Glomerular visceral epithelial cell (primary cell): ENCODE data around the gene THEM5.

Experiments used
- DNase-seq: peaks from one replicate; pipeline ENCODE4 v3.0.0-alpha.2; 2016; ENCODE audit errors: extremely low spot score

The THEM5 gene

DNA sequence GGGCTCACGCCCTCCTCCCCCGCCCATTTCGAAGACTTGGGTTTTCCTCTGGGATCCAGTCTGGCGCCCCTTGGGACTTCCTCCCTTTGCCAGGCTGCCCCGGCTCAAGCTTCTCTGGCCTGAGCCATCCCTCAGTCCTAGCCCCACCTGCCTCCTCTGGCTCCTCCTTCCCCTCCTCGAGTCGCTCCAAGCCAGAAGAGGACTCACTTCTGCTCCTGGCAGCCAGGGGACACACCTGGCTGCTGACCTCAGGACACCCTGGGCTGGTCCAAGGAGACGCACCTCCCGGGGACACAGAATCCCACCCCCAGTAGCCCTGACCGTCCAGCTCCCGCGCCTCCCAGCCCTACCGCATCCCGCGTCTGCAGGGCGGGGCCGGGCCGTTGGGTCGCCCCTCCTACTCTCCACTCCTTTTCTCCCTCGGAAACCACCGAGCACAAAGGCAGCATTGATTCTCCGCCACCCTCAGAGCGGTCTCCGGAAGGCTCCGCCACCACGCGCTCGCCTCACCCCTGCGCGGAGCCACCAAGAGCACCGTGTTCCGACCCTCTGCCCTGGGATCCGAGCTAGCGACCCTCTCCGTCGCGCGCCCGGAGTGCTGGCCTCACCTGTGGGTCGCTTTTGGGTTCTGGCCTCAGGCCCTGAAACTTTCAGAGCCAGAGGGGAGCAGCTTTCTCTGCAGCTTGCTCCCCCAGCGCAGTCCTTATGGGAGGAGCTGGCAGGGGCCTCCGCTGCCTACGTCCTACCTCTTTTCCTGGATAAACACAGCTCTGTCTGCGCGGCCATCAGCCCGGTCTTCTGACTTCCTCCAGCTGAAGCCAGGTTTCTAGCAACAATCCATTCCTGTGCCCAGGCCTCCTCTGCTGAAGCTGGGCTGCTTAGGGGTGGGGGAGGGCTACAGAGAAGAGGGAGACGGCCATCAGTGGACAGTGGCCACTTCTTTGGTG is 13.8 kb downstream of the THEM5 start, which contains the start of gene C2CD4D:
TSS of gene C2CD4D (minus strand) at position 364 of the 947 bp plus-strand sequence. CDS start 831 bp downstream, outside the sequence.
- DNase-seq: no peak

DNA sequence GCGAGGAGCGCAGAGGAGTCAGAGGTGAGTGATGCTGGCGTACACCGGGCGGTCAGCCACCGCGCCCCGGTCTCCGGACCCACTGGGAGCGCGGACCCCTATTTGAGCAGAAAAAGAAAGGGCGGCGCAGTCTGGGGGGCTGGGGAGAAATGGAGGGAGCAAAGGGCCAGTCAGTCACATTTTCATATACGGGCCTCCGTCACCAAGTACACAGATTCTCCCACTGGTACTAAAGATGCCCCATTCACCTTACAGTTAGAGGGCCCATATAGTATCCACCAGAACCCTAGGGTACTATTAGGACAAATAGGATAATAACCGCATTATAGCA is 14.5 kb downstream of the THEM5 start:
- DNase-seq: no peak

DNA sequence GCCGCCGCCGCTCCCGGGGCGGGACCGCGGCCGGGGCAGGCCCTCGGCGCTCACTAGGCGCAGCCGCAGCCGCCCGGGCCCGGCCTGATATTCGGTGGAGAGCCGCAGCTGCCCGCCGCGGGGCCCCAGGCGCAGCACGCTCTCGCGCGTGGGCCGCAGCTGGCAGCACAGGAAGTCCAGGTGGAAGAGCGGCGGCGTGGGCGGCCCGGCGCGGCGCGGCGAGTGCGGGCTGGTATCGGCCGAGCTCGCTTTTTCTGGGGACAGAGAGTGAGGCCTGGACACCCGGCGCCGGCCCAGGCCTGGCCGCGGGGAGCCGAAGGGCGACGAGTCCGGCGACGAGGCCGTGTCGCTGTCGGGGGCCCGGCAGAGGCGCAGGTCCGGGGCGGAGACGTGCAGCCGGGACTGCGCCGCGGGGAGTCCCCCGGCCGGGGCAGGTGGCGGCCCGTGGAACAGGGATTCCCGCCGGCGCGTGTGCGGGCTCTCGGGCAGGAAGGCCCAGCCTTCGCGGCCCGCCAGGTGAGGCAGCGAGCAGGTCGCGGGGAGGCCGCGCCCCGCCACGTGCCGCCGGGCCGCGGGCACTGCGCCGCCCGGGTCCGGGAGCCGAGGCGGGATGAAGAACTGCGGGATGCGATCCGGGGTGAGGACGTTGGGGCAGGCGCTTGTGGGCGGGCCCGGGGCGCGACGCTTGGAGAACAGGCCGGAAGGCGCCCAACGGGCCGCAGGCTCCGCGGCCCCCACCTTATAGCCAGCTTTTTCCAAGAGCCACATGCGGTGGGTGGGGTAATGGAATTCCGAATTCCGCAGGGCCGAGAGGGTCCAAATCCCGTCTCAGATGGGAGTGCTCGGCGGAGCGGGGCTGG is 15.1 kb downstream of the THEM5 start:
- no peak for DNase-seq

DNA sequence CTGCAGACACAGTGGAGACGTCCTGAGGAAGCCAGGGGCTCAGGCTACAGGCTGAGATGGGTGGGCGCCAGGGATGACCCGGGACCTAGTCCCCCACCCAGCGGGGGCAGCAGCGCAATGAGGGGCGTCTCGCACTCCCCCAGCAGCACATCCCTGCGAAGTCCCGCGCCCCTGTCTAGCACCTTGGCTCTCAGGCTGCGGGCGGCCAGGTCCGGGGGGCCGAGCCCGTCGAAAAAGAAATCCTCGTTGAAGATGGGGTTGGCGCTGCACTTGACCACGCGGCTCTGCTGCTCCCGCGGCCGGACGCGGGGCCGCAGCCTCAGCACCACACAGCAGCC is 15.7 kb downstream of the THEM5 start:
- no peak for DNase-seq

DNA sequence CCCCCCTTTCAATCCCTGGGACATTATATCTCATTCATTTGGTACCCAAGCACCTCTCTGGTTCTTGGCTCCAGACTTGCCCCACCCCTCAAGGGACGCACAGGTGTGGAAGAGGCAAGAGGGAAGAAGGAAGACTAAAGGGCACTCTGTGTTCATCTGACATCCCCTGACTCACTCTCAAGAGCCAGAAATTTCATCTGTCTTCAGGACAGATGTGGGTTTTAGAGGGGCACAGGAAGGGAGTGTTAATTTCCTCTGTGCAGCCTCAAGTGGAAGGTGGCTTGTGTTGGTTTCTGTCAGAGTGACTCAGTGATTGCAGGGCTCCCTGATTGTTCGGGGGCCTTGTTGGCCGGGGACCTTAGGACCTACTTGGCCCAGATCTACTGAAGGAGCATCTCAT is 16.3 kb downstream of the THEM5 start:
- DNase-seq: no peak

DNA sequence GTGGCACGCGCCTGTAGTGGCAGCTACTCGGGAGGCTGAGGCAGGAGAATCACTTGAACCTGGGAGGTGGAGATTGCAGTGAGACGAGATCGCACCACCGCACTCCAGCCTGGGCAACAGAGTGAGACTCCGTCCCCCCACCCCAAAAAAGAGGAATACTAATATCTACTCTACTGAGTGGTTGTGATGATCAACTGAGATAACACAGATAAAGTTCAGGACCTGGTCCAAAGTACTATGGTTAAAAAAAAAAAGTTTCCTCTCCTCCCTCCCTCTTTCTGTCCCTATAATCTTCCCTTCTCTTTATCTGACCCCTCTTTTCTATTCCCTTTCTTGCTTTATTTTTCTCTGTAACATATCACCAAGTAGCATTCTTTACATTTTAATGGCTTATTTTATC is 17.9 kb downstream of the THEM5 start:
- DNase-seq: no peak

DNA sequence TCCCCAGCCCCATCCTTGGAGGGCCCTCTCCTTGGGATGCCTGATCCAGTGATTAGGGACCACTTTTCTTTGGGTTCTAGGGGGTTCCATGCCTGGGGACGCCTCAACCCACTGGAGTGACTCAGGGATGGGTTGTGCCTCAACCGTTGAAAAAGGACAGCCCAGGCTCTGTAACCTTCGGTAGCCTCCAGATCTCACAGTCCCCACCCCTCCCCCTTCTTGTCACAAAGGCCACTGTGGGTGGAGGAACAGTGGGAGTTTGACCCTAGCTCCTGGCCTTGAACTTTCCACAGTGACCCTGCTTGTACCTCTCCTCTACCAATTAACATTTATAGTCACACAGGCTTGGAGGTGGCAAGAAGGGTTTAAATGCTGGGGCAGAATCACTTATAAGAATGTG is 19.3 kb downstream of the THEM5 start:
- no peak for DNase-seq

DNA sequence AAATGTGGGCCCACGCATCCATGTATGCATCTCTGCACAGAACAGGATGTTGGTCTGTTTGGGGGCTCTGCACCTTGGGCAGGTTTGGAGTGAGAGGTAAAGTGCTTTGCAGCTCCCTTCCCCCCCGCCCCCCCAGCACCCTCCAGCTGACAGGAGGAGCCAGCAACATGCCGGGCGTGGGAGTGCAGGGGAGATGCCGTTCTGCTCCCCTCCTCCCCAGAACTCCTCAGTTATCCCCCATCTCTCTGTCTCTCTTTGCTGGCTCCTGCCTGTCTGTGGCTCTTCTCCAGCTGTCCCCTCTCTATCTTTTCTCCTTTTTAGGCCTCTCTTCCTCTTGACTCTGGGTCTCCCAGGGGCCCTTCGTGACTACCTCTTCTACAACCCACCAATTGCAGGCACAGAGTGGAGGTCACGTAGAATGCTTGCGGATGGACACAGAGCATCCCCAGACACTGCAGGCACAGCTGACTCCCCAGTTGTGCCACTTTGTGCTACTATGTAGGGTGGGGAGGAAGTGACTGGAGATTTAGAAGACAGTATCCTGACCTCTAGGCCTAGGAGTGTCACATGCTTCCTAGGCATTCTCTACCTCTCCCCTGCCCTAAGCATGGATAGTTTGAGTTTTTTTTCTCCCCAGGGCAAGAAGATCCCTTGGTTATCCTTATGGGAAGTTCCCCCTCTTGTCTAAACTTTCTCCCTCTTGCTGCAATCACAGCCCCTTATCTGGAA is 20.2 kb downstream of the THEM5 start:
- DNase-seq: no peak

DNA sequence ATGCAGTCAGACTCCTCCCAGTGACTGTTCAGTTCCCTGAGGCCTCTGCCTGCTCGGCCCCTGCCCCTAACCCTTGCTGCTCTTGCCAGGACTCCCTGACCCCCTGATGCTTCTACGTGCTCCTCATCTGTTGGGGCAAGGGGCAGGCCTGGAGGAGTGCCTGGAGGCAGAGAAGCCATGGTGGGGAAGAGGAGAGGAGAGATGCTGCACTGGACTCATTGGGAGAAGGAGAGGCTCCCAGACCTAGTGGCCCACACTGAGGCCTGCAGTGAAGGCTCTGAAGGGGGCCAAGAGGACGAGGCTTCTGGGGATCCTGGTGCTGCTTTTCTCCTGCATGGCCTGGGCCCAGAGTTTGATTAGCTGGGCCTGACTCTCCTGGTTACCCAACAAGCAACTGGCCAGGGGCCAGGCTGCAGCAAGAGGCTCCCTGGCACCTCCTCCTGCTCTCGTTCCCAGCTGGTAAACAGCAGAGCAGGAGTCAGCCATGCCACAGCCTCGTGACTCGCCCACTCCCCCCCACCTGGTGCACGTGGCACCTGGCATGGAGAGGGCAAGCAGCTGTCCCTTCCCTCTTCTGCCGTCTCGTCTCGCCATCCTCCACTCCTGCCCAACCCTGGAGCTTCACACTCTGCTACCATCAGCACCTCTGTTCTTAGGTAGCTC is 21.1 kb downstream of the THEM5 start:
- DNase-seq: peak; percentile 62

DNA sequence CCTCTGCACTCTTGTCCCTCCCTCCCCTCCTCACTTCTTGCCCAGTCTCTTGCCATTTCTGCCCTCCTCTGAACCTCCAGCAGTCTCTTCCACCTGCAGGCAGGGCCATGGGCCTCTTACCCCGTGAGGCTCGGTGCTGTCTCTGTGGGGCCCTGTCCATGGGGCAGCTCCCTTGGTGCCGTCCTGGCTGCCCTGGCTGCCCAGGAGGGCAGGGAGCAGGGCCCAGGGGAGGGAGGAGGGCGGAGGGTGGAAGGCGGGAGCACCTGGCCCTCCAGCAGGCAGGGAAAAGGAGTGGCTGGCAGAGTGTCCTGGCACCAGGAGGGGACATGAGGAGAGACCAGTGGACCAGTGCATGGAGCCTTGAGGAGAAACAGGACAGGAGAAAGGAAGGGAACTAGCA is 21.9 kb downstream of the THEM5 start, which contains the start of gene RORC:
TSS of gene RORC (minus strand) at position 198 of the 400 bp plus-strand sequence. CDS start at position 160, 38 bp downstream.
- no peak for DNase-seq

DNA sequence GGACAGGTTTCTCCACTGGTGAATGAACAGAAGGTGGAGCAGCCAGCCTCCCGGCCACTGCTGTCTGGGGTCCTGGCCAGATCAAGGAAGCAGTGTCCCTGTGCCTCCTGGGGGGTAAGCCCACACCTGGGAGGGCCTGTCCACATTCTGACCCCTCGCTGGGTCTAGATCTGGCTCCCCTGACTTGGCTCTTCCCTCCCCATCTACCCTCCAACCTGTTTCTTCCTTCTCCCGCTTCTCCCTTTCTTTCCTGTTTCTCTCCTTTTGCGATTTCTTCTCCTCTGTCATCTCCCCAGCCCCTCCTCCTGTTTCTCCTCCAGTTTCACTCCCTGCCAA is 22.3 kb downstream of the THEM5 start:
- DNase-seq: no peak

DNA sequence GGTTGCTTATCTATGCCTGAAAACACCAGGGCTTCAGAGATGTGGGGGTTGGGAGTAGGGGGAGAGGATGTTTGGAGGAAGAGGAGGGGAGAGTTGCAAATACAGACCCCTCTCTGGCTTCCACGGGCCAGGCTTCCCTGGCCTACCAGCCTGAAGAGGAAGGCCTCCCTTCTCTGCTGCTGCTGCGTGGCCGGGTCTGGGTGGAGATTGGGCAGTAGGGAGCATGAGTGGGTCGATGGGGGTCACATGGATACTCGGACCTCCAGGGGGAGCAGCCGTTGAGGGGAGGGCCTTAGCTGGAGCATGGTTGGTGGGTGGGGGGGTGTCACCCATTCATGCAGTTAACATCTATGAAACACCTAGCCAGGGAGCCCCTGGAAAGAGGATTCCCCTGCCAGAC is 23.5 kb downstream of the THEM5 start:
- no peak for DNase-seq

DNA sequence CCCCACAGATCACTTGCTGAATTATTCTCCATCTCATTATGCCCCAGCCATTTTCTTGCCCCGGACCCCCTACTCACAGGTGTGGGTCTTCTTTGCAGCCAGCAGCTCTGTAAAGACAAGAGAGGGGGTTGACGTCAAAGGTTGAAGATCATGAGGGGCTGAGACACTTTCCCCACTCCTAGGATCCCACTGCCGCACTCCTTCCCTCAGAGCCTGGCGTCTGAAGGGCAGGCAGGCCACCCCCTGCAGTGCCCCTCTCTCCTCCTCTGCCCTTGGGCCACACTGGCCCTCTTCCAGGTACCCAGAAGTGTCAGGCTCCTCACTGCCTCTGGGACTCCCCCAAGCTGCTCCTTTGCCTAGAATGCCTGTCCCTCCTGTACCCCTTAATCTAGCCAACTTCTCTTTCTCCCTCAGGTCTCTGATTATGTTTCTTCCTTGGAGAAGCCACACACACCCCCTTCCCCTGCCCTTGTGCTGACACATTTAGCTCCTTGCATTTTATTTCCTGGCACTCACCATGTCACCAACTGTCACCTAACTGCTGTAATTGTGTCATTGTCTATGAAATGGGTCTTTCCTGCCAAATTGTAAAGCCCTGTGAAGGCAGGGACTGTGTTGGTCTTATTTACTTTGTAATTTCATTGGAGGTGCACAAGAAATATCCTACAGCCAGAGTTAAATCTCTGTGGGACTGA is 24.0 kb downstream of the THEM5 start:
- DNase-seq: no peak

DNA sequence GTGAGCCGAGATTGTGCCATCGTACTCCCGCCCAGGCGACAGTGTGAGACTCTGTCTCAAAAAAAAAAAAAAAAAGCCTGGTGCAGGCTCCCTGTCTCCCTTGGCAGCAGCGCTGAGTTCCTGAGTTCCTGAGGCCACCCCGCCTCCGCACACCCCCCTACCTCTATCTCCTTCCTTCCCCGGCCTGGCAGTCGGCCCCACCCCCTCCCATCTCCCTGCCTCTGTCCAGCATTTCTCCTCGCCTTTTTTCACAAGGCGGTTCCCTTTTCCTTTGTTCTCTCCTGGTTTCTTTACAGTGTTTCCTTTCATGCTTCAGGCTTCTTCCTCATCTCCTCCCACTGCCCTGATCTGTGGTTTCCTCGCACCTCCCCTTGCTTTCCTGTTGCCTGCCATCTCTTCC is 24.6 kb downstream of the THEM5 start:
- DNase-seq: peak; percentile 10

DNA sequence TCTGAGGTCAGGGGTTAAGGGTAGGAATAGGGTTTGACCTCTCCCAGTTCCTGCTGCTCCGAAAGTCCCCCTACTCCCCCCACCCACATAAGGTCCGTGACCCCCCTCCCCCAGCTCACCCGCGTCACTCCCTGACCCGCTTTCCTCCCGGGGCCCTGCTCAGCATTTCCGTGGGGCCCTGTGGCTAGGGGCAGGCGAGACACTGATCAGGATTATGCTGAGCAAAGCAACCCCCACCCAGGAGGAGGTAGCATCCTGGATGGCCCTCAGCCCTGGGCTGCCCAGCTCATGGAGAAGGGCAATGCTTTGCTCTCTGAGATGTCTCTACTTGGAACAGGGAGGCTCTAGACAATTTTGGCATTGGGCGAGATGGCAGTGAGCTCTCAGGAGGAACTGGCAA is 25.7 kb downstream of the THEM5 start:
- no peak for DNase-seq

DNA sequence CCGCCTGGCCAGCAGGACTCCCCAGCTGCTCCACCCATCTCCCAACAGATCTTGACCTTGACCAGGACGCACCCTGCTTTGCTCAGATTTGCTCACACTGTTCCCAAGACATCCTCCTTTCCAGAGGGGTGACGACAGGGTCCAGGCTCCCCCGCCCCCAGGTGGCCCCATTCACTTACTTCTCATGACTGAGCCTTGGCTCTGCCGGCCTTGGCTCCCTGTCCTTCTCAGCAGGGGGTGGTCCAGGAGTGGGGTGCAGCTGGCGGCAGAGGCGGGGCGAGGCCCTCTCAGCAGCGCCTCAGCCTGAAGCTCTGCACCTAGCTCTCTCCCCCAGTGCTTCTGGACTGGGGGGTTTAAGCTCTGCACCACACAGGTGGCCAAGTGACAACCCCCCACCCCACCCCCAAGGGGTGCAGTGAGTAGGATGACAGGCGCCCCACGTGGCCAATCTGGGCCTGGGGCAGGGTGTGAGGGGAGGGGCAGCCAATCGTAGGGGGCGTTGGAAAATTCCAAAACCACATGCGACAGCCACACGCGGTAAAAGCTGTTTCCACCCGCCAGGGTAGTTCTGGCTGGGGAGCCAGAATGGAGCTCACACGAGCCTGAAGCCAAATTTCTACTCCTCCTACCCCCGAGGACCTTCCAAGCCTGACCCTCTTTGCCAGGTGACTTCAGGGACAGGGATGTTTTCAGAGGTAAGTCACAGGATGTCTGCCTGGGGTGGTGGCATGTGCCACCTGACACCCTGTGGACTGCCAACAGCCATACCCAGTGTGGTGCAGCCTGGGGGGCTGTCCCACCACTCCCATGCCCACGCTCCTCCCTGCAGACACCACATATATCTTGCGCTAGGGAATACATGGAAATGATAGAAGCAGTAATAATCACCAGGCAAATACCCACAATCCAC is 27.5 kb downstream of the THEM5 start:
- DNase-seq: no peak

DNA sequence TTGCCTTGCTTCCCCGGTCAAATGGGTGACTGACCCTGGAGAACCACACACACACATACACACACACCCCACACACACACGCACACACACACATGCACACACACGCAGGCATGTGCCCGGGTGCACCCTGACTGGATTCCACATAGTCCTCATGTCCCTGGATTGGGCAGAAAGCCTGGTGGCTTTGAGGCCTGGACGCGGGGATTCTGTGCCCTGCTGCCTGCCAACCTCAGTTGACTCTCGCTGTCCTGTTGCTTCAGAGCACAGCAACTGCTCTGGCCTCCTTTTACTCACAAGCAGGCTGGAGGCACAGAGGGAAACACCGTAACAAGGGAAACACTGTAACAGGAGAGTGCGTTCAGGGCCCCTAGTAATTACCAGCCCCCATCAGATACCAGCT is 28.3 kb downstream of the THEM5 start:
- DNase-seq: no peak

DNA sequence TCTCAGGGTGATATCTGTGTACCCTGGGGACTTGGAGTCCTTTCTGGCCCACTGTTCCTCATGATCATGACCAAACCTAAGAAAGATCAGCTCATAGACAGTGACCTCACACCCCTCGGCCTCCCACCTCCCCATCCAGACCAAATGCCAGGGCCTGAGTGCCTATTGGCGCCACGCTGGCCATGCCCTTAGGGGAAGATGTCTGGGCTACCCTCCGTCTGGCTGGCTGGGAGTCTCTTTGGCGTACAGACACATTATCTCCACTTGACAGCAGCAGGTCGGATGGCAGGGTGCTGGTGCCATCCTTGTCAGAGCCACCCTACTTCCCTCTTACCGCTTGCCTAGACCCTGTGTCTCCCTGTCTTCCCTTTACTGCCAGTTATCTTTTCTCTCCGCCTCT is 30.3 kb downstream of the THEM5 start:
- no peak for DNase-seq

DNA sequence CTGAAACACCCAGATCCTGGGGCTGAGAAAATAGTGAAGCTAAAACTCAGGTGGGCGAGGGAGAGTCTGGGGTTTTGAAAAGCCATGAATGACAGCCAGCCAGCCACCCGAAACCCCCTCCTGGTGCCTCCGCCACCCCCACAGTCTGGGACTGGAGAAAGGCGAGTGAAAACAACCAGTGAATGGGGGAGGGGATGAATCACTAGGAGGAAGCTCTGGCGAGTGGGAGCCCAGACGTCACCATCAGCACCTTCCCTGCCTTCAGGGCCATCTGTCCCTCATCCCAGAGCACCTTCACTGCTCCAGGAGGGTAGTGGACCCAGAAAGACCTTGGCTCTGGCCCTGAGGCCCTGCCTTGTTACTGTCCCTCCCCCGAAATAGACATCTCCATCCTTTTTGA is 31.1 kb downstream of the THEM5 start:
- no peak for DNase-seq

DNA sequence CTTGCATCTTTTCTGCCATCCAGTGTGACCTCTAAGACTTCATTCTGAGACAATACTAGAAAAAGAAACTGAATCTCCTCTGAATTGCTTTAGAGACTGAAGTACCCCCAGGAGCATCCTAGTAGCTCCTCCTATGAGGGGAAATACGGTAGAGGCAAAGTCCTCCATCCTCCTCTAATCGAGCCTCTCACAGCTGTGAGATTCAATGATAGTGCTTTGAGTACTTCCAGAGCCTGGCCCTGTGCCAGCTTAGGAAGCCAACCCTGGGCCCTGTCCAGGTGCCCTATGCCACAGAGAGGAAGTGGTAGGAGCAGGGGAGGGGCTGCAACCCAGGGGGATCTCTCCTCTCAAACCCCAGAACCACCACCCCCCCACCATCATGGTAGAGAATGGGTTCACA is 32.6 kb downstream of the THEM5 start:
- no peak for DNase-seq
